ENCODE results near the gene TCL1B. TPM values are rescaled to one million over a fixed set of nuclear protein-coding genes. Genes with fewer than 3 reads are reported as not detected.

The TCL1B gene
- total RNA-seq, 1 donor from 2014 or later = not detected

- intact Hi-C loops (cut with micrococcal nuclease) = no loop called here
These were observed 19.8 kb upstream of the TCL1B start for GRCh38 chr14:95666450-95666849.

GRCh38 chr14:95667249-95667693 lies 19.0 kb upstream of the TCL1B start:
- intact Hi-C loops (cut with micrococcal nuclease) = no loop called here

GRCh38 chr14:95668235-95668772 lies 17.9 kb upstream of the TCL1B start:
- intact Hi-C loops (cut with micrococcal nuclease) = no loop called here

- intact Hi-C loops (cut with micrococcal nuclease) = no loop called here
These were observed 11.6 kb upstream of the TCL1B start for GRCh38 chr14:95674613-95675012.

GRCh38 chr14:95675486-95675885 lies 10.7 kb upstream of the TCL1B start:
- intact Hi-C loops (cut with micrococcal nuclease) = no loop called here

GRCh38 chr14:95677179-95677835 lies 8.9 kb upstream of the TCL1B start:
- intact Hi-C loops (cut with micrococcal nuclease) = no loop called here

- intact Hi-C loops (cut with micrococcal nuclease) = no loop called here
These were observed 6.9 kb upstream of the TCL1B start for GRCh38 chr14:95679148-95679815.

- intact Hi-C loops (cut with micrococcal nuclease) = loop anchor here (10.0 kb wide), 1 partner anchor 235 kb away; no protein-coding TSS in a partner anchor
These were observed 6.1 kb upstream of the TCL1B start for GRCh38 chr14:95679998-95680735.

GRCh38 chr14:95681153-95681552 lies 5.1 kb upstream of the TCL1B start:
- intact Hi-C loops (cut with micrococcal nuclease) = loop anchor here (10.0 kb wide), 1 partner anchor 236 kb away; no protein-coding TSS in a partner anchor

- intact Hi-C loops (cut with micrococcal nuclease) = loop anchor here (1.0 to 10.0 kb wide), 2 partner anchors 122 to 239 kb away; no protein-coding TSS in a partner anchor
These were observed 2.4 kb upstream of the TCL1B start for GRCh38 chr14:95683793-95684192.

GRCh38 chr14:95686935-95687334 lies 709 bp downstream of the TCL1B start:
- intact Hi-C loops (cut with micrococcal nuclease) = loop anchor here (10.0 kb wide), 1 partner anchor 242 kb away; no protein-coding TSS in a partner anchor

- intact Hi-C loops (cut with micrococcal nuclease) = loop anchor here (10.0 kb wide), 1 partner anchor 245 kb away; no protein-coding TSS in a partner anchor
These were observed 3.2 kb downstream of the TCL1B start for GRCh38 chr14:95689441-95689840.

- intact Hi-C loops (cut with micrococcal nuclease) = no loop called here
These were observed 4.6 kb downstream of the TCL1B start for GRCh38 chr14:95690815-95691214.

GRCh38 chr14:95691591-95691990 lies 5.4 kb downstream of the TCL1B start:
- intact Hi-C loops (cut with micrococcal nuclease) = no loop called here

- intact Hi-C loops (cut with micrococcal nuclease) = no loop called here
These were observed 5.9 kb downstream of the TCL1B start for GRCh38 chr14:95692109-95692508.

- intact Hi-C loops (cut with micrococcal nuclease) = no loop called here
These were observed 8.8 kb downstream of the TCL1B start for GRCh38 chr14:95695051-95695450.

- intact Hi-C loops (cut with micrococcal nuclease) = no loop called here
These were observed 9.7 kb downstream of the TCL1B start for GRCh38 chr14:95695913-95696312.

- intact Hi-C loops (cut with micrococcal nuclease) = no loop called here
These were observed 10.5 kb downstream of the TCL1B start for GRCh38 chr14:95696741-95697140.

GRCh38 chr14:95697764-95698163 lies 11.5 kb downstream of the TCL1B start:
- intact Hi-C loops (cut with micrococcal nuclease) = no loop called here

- intact Hi-C loops (cut with micrococcal nuclease) = no loop called here
These were observed 12.1 kb downstream of the TCL1B start for GRCh38 chr14:95698287-95698686.

GRCh38 chr14:95699412-95699811 lies 13.2 kb downstream of the TCL1B start:
- intact Hi-C loops (cut with micrococcal nuclease) = no loop called here

Data from T-helper 1 cell treated with Interleukin-12 subunit alpha and Interleukin-12 subunit beta and Interleukin-4 antibody, amounts not matched to agents 30 ng/mL and 1 ng/mL, for 36 hours (primary cell).